Stimulated activated naive CD4-positive, alpha-beta T cell (primary cell): ENCODE results near the gene LCN10.

Source experiments
- DNase-seq, 6 experiments: peaks; one replicate each; lab custom pipeline; 2025; lab: John Stamatoyannopoulos, UW

Gene LCN10

DNA sequence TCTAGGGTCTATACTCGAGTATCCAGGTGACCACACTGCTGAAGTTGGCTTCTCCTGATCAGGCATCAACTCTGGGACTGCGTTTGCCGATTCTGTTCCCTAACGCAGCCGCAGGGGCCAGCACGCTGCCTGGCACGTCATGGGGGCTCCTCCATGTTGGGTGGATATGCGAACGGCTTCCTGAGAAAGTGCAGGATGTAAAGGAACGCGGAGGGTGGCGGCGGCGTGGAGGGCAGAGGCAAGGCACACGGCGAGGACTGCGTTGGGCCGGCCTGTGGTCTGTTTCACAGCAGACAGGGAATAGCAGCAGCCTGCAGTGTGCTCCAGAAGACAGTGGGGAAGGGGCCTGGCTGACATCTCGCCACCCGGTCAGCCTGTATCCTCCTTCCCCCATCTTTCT lies 3.8 kb downstream of the LCN10 start:
- no peak for DNase-seq

DNA sequence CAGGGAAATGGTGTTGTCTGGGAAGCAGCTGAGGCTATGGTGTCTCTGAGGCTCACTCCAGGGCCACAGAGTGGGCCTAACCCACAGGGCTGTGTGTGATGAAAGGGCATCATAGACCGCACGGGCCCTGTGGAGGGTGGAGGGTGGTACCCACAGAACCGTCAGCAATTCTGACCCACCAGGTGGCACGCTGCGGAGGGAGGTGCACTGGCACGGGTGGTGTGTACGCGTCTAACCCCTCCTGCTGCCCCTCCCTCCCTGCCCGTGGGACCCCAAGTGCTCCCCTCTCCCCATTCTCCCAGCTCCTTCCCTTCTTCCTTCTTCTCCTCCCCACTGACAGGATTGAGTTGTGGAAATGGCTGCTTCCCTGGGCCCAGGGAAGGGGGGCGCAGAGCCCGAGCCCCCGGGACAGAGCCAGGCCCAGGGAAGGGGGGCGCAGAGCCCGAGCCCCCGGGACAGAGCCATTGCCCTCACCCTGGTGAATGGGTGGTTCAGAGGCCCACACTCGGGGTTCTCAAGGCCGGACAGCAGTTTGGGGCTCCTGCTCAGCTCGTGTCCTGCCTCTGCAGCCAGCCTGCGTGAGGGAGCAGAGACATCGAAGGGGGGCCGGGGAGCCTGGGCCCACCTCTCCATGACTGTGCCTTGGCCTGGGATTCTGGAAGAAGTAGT lies 6.8 kb downstream of the LCN10 start:
- no peak for DNase-seq

GRCh38 chr9:136734837-136735496 lies 7.8 kb downstream of the LCN10 start:
- DNase-seq, result no peak

GRCh38 chr9:136733611-136734010 lies 9.1 kb downstream of the LCN10 start:
- no peak for DNase-seq

DNA sequence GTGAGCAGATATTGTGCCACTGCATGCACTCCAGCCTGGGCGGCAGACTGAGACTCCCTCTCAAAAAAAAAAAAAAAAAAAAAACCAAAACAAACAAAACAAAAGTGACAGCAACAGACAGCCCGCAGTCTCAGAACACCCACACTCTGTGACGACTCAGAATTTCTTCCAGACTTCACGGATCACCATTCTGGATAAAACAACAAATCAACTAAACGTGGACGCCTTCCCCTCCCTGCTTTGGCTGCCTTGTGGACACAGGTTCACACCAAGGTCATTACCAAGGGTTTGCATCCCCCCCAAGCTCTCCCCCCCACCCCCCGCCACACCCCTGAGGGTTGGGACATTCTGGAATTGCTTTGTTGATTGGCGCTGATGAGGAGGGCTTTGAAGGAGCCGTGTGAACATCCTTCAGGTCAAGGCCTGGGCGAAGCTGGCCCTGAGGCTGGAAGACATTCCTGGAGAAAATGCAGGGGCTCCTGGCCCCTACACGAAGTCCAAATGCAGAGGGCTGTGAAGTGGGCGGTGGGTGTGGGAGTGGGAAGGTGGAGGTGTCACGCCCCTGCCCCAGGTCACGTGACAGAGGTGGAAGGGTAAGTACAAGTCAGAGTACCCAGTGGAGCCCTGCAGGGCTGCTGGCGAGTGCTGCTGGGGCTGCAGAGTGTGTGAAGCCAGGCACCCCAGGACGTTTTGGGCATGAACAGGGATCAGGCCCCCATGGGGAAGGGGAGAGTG lies 10.1 kb downstream of the LCN10 start:
- DNase-seq, result no peak

GRCh38 chr9:136729926-136730325 lies 12.8 kb downstream of the LCN10 start:
- no peak for DNase-seq

DNA sequence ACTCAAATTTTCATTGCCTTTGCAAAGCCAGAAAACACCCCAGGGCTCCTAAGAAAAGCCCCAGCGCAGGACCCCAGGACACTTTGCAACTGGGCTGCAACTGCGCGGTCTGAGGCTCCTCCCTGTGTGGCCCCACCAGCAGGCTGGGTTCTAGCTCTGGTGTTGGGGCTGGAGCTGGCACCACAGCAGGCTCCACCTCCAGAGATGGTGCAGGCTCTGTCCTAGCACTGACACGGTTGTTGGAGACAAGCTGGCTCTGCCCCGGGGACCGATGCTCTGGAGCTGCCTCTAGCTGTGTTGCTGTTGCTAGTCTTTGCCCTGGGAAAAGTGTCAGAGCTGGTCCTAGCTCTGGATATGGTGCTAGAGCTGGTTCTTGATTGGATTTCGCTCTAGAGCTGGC lies 13.6 kb downstream of the LCN10 start:
- no peak for DNase-seq

DNA sequence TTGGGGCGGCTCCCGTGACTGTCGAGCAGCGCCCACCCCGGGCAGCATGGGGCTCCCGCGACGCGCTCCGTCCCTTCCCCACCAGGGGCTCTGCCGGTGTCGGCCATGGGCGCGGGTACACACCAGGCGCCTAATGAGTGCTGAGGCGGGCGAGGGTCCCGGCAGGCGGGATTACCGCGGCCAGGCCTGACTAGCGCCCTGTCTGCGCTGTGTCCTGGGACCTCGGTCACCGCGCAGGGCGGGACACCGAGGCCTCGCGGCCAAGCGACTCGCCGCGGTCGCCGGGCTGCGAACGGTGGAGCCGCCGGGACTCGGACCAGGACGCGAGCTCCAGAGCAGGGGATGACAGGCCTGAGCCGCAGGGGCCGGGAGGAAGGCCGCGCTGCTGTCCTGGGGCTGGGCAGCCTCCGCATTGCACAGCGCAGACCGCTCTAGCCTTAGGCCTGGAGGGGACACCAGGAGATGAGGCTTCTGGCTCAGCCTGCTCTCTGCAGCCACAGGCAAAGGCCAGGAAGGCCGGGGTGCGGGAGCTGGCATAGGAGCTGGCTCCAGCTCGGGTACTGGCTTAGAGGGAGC lies 14.1 kb downstream of the LCN10 start:
- DNase-seq, result peak in 1 of 6 experiments; percentile 38

- peak; percentile 82 to 94 (median 92) for DNase-seq
Measured at GRCh38 chr9:136728080-136728547, 14.6 kb downstream of the LCN10 start.

GRCh38 chr9:136726631-136727191 lies 16.0 kb downstream of the LCN10 start:
- peak in 4 of 6 experiments; percentile 21 to 43 (median 26) for DNase-seq

- no peak for DNase-seq
Measured at GRCh38 chr9:136726118-136726517, 16.6 kb downstream of the LCN10 start.

- no peak for DNase-seq
Measured at GRCh38 chr9:136725612-136726011, 17.1 kb downstream of the LCN10 start.

DNA sequence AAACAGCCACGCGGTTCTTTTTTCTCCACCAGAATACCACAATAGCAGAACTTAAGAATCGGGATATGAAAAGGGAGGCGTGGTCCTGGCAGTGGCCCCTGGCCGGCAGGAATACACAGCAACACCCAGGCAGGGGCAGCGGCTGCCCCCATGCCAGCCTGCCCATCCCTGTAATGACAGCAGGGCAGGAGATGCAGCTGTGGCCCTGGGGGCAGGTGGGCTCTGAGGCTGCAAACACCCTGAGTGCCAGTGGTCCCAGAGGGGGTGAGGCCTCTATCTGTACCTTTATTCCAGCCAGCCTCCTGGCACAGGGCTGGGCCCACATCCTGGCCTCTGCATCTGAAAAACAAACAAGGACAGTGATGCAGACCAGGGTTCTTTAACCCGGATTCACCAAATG lies 18.0 kb downstream of the LCN10 start:
- no peak for DNase-seq

DNA sequence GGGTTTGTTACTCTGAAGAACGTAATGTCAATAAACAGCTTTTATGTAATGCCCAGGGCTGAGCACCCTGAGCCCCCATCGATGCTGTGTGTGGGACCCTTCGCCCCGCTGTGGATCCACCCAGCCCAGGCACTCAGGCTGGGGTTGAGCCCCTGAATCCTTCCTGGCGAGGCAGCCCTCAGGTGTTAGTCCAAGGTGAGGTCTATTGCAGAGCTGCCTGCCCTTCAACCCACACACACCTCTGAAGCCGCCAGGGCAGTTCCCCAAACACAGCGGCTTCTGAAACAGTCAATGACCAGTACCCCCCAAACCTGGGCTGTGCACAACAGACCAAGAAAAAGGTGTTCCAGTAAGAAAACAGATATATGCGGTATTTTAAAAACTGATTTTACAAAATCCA lies 18.8 kb downstream of the LCN10 start:
- no peak for DNase-seq

- no peak for DNase-seq
Measured at GRCh38 chr9:136723362-136723976, 19.3 kb downstream of the LCN10 start.

DNA sequence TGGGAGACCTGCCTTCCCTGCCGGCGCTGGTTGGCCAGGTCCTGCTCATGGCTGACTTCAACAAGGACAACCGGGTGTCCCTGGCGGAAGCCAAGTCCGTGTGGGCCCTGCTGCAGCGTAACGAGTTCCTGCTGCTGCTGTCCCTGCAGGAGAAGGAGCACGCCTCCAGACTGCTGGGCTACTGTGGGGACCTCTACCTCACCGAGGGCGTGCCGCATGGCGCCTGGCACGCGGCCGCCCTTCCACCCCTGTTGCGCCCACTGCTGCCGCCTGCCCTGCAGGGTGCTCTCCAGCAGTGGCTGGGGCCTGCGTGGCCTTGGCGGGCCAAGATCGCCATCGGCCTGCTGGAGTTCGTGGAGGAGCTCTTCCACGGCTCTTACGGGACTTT lies 19.8 kb downstream of the LCN10 start:
- DNase-seq, result no peak

- no peak for DNase-seq
Measured at GRCh38 chr9:136722093-136722968, 20.4 kb downstream of the LCN10 start.

DNA sequence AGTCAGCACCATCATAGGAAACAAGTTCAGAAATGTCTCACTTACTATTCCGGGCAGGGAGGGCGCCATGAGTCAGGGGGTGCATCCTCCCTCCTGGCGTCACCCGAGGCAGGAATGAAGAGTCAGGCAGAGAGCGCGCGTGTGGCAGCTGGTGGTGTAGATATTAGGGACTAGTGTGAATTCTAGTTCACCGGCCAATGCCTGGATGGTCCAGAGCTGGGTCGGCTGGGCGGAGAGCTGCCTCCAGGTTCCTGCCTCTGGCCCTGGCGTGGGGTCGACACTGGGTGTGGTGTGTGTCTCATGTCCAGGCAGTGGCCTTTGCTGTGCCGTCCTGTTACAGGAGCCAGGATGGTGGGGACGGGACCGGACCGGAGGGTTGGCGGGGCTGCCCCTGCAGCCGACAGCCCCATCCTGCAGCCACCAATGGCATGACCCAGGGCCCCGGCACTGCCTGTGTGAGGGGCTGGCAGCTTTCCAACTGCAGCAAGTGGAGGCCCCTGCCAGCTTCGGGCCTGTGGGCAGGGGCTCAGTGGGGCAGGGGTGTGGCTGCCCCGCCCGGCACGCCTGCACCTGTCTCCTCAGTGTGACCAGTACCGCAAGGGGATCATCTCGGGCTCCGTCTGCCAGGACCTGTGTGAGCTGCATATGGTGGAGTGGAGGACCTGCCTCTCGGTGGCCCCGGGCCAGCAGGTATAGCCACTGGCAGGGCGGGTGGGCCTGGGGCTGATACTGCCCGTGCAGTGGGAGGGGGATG lies 21.2 kb downstream of the LCN10 start:
- no peak for DNase-seq

- no peak for DNase-seq
Measured at GRCh38 chr9:136720898-136721338, 21.8 kb downstream of the LCN10 start.

DNA sequence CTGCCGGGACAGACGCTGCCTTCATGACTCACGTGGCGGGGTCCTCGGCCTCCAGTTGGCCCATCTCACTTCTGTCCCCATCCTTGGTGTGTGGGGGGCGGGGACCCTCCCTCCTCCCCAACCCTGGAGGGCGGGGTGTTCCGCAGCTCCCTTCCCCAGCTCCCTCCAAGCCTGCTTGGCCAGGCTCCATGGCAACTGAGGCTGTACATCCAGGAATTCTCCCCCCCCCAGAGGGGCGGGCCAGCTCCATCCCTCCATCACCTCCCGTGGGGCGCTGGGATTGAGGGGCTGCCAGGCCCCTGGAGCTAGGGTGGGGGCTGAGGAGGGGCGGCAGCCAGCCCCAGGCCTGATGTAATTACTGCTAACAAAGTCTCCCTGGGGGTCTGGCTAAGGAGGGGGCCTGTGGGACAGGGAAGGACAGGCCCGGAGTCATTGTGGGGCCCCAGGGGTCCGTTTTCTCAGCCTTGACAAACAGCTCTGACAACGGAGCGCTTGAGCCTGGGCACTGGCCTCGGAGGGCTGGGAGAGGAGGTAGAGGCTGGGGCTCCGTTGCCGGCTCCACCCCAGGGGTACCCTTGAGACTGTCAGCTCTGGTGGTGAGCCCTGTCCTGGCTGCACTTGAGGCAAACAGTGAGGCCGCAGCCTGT lies 22.4 kb downstream of the LCN10 start:
- no peak for DNase-seq
